HUES6 (cell line): ENCODE measurements around the gene NKIRAS1.
A peak's percentile ranks its signal among the peaks of the same experiment; 100 is the strongest.
"Not testable (repeated sequence)": the region's sequence is repeated elsewhere in the genome, so short reads cannot be mapped to it uniquely, and the experiment has no call there.

Experiments
- H3K27ac ChIP-seq: 2 replicates; pipeline ENCODE4 v1.7.0; 2013; ENCODE audit warnings: low read depth, mild to moderate bottlenecking, low read length, inconsistent platforms
- H3K27me3 ChIP-seq: 2 replicates; pipeline ENCODE4 v1.6.1; 2013; ENCODE audit warnings: low read length; ENCODE audit not compliant: control insufficient read depth, insufficient read depth
- H3K36me3 ChIP-seq: 2 replicates; pipeline ENCODE4 v1.6.1; 2013; ENCODE audit warnings: low read length; ENCODE audit not compliant: control insufficient read depth, insufficient read depth
- H3K4me1 ChIP-seq: 2 replicates; pipeline ENCODE4 v1.6.1; 2013; ENCODE audit warnings: low read length; ENCODE audit not compliant: control insufficient read depth, insufficient read depth
- H3K4me3 ChIP-seq: 2 replicates; pipeline ENCODE4 v1.5.1; 2013; ENCODE audit warnings: low read depth, low read length
- H3K9ac ChIP-seq: one replicate; pipeline ENCODE4 v1.6.1; 2013; ENCODE audit warnings: mild to moderate bottlenecking, low read length
- H3K9me3 ChIP-seq: 2 replicates; pipeline ENCODE4 v1.6.1; 2013; ENCODE audit warnings: low read depth, low read length; ENCODE audit not compliant: control insufficient read depth, insufficient read depth

Gene NKIRAS1

GRCh38 chr3:23919628-23920027 lies 2.8 kb upstream of the NKIRAS1 start:
- no peaks in the 10 kb centered on the region for H3K9me3 ChIP-seq
- H3K27me3 ChIP-seq: no peaks in the 10 kb centered on the region
- H3K36me3 ChIP-seq: peaks cover 38% of the 10 kb centered on the region
- H3K4me3 ChIP-seq: no peak overlapping the region; the same call in 1 of the 2 replicates
- H3K4me1 ChIP-seq: peaks cover 17% of the 10 kb centered on the region
- H3K27ac ChIP-seq: no peak overlapping the region
- no peak overlapping the region for H3K9ac ChIP-seq

- not testable (repeated sequence) for H3K27me3 ChIP-seq, H3K9me3 ChIP-seq
- Histone ChIP-seq H3K4me1 (peaks cover 11% of the 10 kb centered on the region), H3K36me3 (peaks cover 38% of the 10 kb centered on the region), H3K9ac (peak overlapping the region; percentile 97), H3K27ac (peak overlapping the region; percentile 96), H3K4me3 (peak overlapping the region; percentile 90)
Measured at GRCh38 chr3:23918331-23918730, 1.5 kb upstream of the NKIRAS1 start.

- Histone ChIP-seq H3K9ac (peak overlapping the region; percentile 97), H3K27ac (peak overlapping the region; percentile 96), H3K4me1 (peaks cover 11% of the 10 kb centered on the region), H3K36me3 (peaks cover 38% of the 10 kb centered on the region), H3K4me3 (peak overlapping the region; percentile 90)
- not testable (repeated sequence) for H3K9me3 ChIP-seq, H3K27me3 ChIP-seq
Measured at GRCh38 chr3:23917679-23918303, 1.0 kb upstream of the NKIRAS1 start.

GRCh38 chr3:23916152-23916885 lies 471 bp downstream of the NKIRAS1 start:
- Histone ChIP-seq H3K4me1 (peaks cover 11% of the 10 kb centered on the region), H3K9me3 (no peaks in the 10 kb centered on the region), H3K27ac (peak overlapping the region; percentile 74; the same call in 1 of the 2 replicates), H3K36me3 (peaks cover 36% of the 10 kb centered on the region), H3K4me3 (peak overlapping the region; percentile 90), H3K27me3 (no peaks in the 10 kb centered on the region), H3K9ac (peak overlapping the region; percentile 97)

- H3K27me3 ChIP-seq: no peaks in the 10 kb centered on the region
- no peaks in the 10 kb centered on the region for H3K9me3 ChIP-seq
- H3K4me3 ChIP-seq: peak overlapping the region; percentile 90
- no peak overlapping the region for H3K27ac ChIP-seq
- peak overlapping the region; percentile 97 for H3K9ac ChIP-seq
- H3K36me3 ChIP-seq: peaks cover 31% of the 10 kb centered on the region
- H3K4me1 ChIP-seq: peaks cover 11% of the 10 kb centered on the region
Measured at GRCh38 chr3:23915537-23916108, 1.2 kb downstream of the NKIRAS1 start.

- Histone ChIP-seq H3K36me3 (peaks cover 28% of the 10 kb centered on the region), H3K27ac (no peak overlapping the region), H3K9me3 (no peaks in the 10 kb centered on the region), H3K27me3 (no peaks in the 10 kb centered on the region), H3K4me3 (no peak overlapping the region), H3K9ac (no peak overlapping the region), H3K4me1 (peaks cover 11% of the 10 kb centered on the region)
Measured at GRCh38 chr3:23913873-23914743, 2.7 kb downstream of the NKIRAS1 start.

- Histone ChIP-seq H3K9me3 (no peaks in the 10 kb centered on the region), H3K36me3 (peaks cover 24% of the 10 kb centered on the region), H3K27ac (no peak overlapping the region), H3K4me1 (peaks cover 11% of the 10 kb centered on the region), H3K27me3 (no peaks in the 10 kb centered on the region), H3K9ac (no peak overlapping the region), H3K4me3 (no peak overlapping the region)
Measured at GRCh38 chr3:23913182-23913581, 3.6 kb downstream of the NKIRAS1 start.

- Histone ChIP-seq H3K4me1 (peaks cover 11% of the 10 kb centered on the region), H3K36me3 (peaks cover 22% of the 10 kb centered on the region)
- not testable (repeated sequence) for H3K27me3 ChIP-seq, H3K9me3 ChIP-seq, H3K27ac ChIP-seq, H3K4me3 ChIP-seq, H3K9ac ChIP-seq
Measured at GRCh38 chr3:23912335-23912734, 4.5 kb downstream of the NKIRAS1 start.

- H3K27ac ChIP-seq: no peak overlapping the region
- H3K4me1 ChIP-seq: peaks cover 11% of the 10 kb centered on the region
- H3K4me3 ChIP-seq: no peak overlapping the region
- no peaks in the 10 kb centered on the region for H3K9me3 ChIP-seq
- no peaks in the 10 kb centered on the region for H3K27me3 ChIP-seq
- peaks cover 22% of the 10 kb centered on the region for H3K36me3 ChIP-seq
- H3K9ac ChIP-seq: no peak overlapping the region
Measured at GRCh38 chr3:23911397-23911796, 5.4 kb downstream of the NKIRAS1 start.

- no peak overlapping the region for H3K9ac ChIP-seq
- H3K4me1 ChIP-seq: no peaks in the 10 kb centered on the region
- H3K36me3 ChIP-seq: peaks cover 34% of the 10 kb centered on the region
- no peak overlapping the region for H3K4me3 ChIP-seq
- no peaks in the 10 kb centered on the region for H3K9me3 ChIP-seq
- no peaks in the 10 kb centered on the region for H3K27me3 ChIP-seq
- no peak overlapping the region for H3K27ac ChIP-seq
Measured at GRCh38 chr3:23909341-23909740, 7.4 kb downstream of the NKIRAS1 start.
